ENCODE data around the gene NCKAP1. TPM values are rescaled to one million over a fixed set of nuclear protein-coding genes. Genes with fewer than 3 reads are reported as not detected.
A peak's percentile ranks its signal among the peaks of the same experiment; 100 is the strongest.

Gene NCKAP1
- polyA plus RNA-seq, 1 of the 3 experiments (the other 2 are of a cell fraction): 64.0 TPM

DNA sequence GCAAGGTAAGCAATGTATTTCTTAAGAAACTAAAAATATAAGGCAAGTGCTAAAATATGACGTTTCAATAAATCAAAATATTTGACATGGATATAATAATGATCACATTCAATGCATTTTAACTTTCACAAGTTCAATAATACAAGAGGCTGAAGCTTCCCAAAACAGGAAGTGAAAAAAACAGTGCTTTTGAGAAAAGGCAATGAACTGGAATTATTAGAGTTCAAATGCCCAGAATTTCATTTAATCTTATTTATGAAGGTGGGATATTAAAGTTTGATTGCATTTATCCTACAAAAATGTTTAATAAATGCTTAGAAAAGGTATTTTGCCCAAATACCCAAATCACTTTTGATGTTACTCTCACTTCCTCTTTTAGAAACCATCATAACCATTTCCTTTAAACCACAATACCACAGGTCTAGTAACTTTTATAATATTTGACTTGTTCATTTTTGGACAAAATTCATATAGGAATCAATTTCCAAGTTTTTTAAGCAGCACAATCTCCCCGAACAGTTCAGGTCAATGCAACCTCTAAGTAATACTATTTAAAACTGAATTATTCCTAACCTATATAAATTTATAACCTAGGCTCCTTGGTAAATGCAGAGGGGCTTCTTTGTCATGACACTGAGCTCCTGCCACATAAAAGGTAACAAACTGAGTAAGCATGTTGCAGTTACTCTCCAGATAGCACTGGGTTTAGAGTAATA lies 2.1 kb downstream of the NCKAP1 start (continued):
- TF ChIP-seq, protein P1, sequence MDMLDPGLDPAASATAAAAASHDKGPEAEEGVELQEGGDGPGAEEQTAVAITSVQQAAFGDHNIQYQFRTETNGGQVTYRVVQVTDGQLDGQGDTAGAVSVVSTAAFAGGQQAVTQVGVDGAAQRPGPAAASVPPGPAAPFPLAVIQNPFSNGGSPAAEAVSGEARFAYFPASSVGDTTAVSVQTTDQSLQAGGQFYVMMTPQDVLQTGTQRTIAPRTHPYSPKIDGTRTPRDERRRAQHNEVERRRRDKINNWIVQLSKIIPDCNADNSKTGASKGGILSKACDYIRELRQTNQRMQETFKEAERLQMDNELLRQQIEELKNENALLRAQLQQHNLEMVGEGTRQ (IDR thresholded peaks at IDR 0.05; ENCODE audit: borderline replicate concordance, low read depth, low read length): no peak

DNA sequence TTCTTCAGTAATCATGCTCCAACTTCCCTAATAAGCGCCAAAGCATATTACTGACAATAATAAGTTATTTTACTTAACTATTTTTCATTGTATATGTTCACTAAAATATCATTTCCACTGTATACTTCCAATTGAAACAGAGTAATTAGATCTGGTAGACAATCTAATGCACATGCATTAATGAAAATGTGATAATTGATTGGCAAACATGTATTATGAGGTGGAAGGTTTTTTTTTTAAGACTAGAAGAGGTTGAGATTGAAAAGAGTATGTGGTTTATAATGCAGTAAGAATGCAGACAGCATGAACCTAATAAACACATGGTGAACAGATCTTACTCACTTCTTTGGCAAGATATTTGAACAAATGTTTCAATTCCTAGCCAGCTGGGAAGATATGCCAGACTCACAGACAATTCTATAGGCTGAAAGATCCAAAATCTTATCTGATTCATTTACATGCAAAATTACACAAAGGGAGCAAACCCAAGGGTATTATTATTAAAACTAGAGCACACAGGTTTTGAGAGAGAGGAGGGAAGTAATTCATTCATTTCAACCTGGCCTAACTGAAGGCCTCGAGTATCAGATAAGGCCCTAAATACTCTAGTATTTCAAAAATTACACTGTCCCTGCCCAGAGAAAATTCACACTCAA lies 2.8 kb downstream of the NCKAP1 start:
- H3K4me1 ChIP-seq (ENCODE audit: control insufficient read depth in 1 of 2, insufficient read depth in 2 of 2, low read depth in 1 of 2, low read length in 1 of 2): peaks cover 25 to 37% of the 10 kb centered on the region in 2 experiments; a peak in 3 of 4 replicates
- POLR2A ChIA-PET: no interaction called here
- H2AFZ ChIP-seq (ENCODE audit: low read depth): no peak overlapping the region
- peak overlapping the region; percentile 71 to 79; a peak in 3 of 4 replicates for H3K4me3 ChIP-seq (ENCODE audit: low read depth in 2 of 2, low read length in 1 of 2)
- peak overlapping the region; percentile 69 to 91 for H3K27ac ChIP-seq (ENCODE audit: low read depth in 2 of 2, low read length in 1 of 2)
- CTCF ChIA-PET: interaction anchor here (1.0 to 1.5 kb wide), 3 partner anchors 55 to 251 kb away, joined by 3 to 4 read pairs (median 4); no protein-coding TSS in a partner anchor
- no peaks in the 10 kb centered on the region for H3K9me2 ChIP-seq
- no peak for DNase-seq
- peaks cover 67% of the 10 kb centered on the region for H4K20me1 ChIP-seq (ENCODE audit: insufficient read depth)
- H3K9me3 ChIP-seq: no peaks in the 10 kb centered on the region
- H3K36me3 ChIP-seq (replicated peaks in 1 of 2; ENCODE audit: control insufficient read depth in 1 of 2, insufficient read depth in 2 of 2, low read length in 1 of 2): no peaks in the 10 kb centered on the region
- peak overlapping the region; percentile 95; the same call in 1 of the 2 replicates for H3K9ac ChIP-seq
- peaks cover 76% of the 10 kb centered on the region for H3K79me2 ChIP-seq (ENCODE audit: insufficient read depth)
- H3K4me2 ChIP-seq: peak overlapping the region; percentile 75
- WGBS (ENCODE audit: low lambda C conversion rate): 55% methylated on average over 2 of the region's 2 CpGs
- no peaks in the 10 kb centered on the region for H3K27me3 ChIP-seq (ENCODE audit: insufficient read depth)
- H3F3A ChIP-seq (replicated peaks; ENCODE audit: insufficient read depth): peaks cover 14% of the 10 kb centered on the region
- TF ChIP-seq EP300 (IDR thresholded peaks at IDR 0.05; ENCODE audit: borderline replicate concordance in 1 of 2, low read depth in 1 of 2, low read length in 1 of 2): no peak
- TF ChIP-seq, protein P1 (IDR thresholded peaks at IDR 0.05; ENCODE audit: borderline replicate concordance, low read depth, low read length): no peak
- no peak for TF ChIP-seq RCOR1 (IDR thresholded peaks at IDR 0.05; ENCODE audit: low read length)
- no peak for TF ChIP-seq NRF1 (IDR thresholded peaks at IDR 0.05; ENCODE audit: low read depth, low read length)
- TF ChIP-seq POLR2AphosphoS5 (IDR thresholded peaks at IDR 0.05; ENCODE audit: low read depth, low read length): no peak
- TF ChIP-seq RXRA (IDR thresholded peaks at IDR 0.05; ENCODE audit: borderline replicate concordance, low read depth): no peak
- TF ChIP-seq FOXJ3 (CRISPR knock-in tag; IDR thresholded peaks at IDR 0.05): no peak
- no peak for TF ChIP-seq ELF1 (IDR thresholded peaks at IDR 0.05)
- TF ChIP-seq NFIC (IDR thresholded peaks at IDR 0.05; ENCODE audit: borderline replicate concordance): peak; percentile 40; the same call in 1 of the 2 replicates
- TF ChIP-seq MEF2A (IDR thresholded peaks at IDR 0.05; ENCODE audit: borderline replicate concordance, low read depth): no peak
- TF ChIP-seq, protein P2, sequence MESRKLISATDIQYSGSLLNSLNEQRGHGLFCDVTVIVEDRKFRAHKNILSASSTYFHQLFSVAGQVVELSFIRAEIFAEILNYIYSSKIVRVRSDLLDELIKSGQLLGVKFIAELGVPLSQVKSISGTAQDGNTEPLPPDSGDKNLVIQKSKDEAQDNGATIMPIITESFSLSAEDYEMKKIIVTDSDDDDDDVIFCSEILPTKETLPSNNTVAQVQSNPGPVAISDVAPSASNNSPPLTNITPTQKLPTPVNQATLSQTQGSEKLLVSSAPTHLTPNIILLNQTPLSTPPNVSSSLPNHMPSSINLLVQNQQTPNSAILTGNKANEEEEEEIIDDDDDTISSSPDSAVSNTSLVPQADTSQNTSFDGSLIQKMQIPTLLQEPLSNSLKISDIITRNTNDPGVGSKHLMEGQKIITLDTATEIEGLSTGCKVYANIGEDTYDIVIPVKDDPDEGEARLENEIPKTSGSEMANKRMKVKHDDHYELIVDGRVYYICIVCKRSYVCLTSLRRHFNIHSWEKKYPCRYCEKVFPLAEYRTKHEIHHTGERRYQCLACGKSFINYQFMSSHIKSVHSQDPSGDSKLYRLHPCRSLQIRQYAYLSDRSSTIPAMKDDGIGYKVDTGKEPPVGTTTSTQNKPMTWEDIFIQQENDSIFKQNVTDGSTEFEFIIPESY (IDR thresholded peaks at IDR 0.05; ENCODE audit: borderline replicate concordance, low read depth): no peak
- TF ChIP-seq TCF12 (IDR thresholded peaks at IDR 0.05): peak; percentile 82
- no peak for TF ChIP-seq FOXM1 (IDR thresholded peaks at IDR 0.05; ENCODE audit: low read depth)
- no peak for TF ChIP-seq MXI1 (IDR thresholded peaks at IDR 0.05; ENCODE audit: low read depth, low read length)
- TF ChIP-seq, protein P3, sequence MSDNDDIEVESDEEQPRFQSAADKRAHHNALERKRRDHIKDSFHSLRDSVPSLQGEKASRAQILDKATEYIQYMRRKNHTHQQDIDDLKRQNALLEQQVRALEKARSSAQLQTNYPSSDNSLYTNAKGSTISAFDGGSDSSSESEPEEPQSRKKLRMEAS (IDR thresholded peaks at IDR 0.05; ENCODE audit: low read depth): peak; percentile 60; the same call in 1 of the 2 replicates
- no peak for TF ChIP-seq SMC3 (IDR thresholded peaks at IDR 0.05; ENCODE audit: low read depth, low read length)
- TF ChIP-seq GABPA (IDR thresholded peaks at IDR 0.05; ENCODE audit: low read depth): no peak
- TF ChIP-seq YY1 (IDR thresholded peaks at IDR 0.05; ENCODE audit: low read depth): no peak
- TF ChIP-seq TEAD4 (IDR thresholded peaks at IDR 0.05; ENCODE audit: borderline replicate concordance, insufficient read depth): 0 out of 2 replicates have a peak, but pooled peaks have one; percentile 24
- TF ChIP-seq, protein P4, sequence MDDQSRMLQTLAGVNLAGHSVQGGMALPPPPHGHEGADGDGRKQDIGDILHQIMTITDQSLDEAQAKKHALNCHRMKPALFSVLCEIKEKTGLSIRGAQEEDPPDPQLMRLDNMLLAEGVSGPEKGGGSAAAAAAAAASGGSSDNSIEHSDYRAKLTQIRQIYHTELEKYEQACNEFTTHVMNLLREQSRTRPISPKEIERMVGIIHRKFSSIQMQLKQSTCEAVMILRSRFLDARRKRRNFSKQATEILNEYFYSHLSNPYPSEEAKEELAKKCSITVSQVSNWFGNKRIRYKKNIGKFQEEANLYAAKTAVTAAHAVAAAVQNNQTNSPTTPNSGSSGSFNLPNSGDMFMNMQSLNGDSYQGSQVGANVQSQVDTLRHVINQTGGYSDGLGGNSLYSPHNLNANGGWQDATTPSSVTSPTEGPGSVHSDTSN (IDR thresholded peaks at IDR 0.05): no peak; the same call in 1 of the 2 replicates
- TF ChIP-seq, protein P5, sequence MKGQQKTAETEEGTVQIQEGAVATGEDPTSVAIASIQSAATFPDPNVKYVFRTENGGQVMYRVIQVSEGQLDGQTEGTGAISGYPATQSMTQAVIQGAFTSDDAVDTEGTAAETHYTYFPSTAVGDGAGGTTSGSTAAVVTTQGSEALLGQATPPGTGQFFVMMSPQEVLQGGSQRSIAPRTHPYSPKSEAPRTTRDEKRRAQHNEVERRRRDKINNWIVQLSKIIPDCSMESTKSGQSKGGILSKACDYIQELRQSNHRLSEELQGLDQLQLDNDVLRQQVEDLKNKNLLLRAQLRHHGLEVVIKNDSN (IDR thresholded peaks at IDR 0.05; ENCODE audit: borderline replicate concordance, low read depth): no peak

Measured in SK-N-SH (cell line).